SIG-M5 treated with dmso at 0.1 percent for 504 hours (cell line): Measurements from ENCODE around the gene LSM11.

ENCODE experiments used
- DNase-seq: peaks from one replicate; lab custom pipeline; 2025; ENCODE audit not compliant: unreplicated experiment; lab: John Stamatoyannopoulos, UW

Gene LSM11

GRCh38 chr5:157732596-157733262 is 10.8 kb upstream of the LSM11 start:
- no peak for DNase-seq

- DNase-seq: no peak
Observed at GRCh38 chr5:157734436-157734835, 9.1 kb upstream of the LSM11 start.

- no peak for DNase-seq
Observed at GRCh38 chr5:157735991-157736390, 7.5 kb upstream of the LSM11 start.

- no peak for DNase-seq
Observed at GRCh38 chr5:157739388-157740228, 3.9 kb upstream of the LSM11 start.

- peak; percentile 32 for DNase-seq
Observed at GRCh38 chr5:157740229-157740610, 3.3 kb upstream of the LSM11 start.

GRCh38 chr5:157741131-157741530 is 2.4 kb upstream of the LSM11 start:
- DNase-seq: no peak

- DNase-seq: peak; percentile 25
Observed at GRCh38 chr5:157744051-157745011, 819 bp downstream of the LSM11 start.

- no peak for DNase-seq
Observed at GRCh38 chr5:157745041-157745456, 1.5 kb downstream of the LSM11 start.

- DNase-seq: no peak
Observed at GRCh38 chr5:157747173-157747740, 3.7 kb downstream of the LSM11 start.

- no peak for DNase-seq
Observed at GRCh38 chr5:157747766-157748700, 4.5 kb downstream of the LSM11 start.

GRCh38 chr5:157748760-157749461 is 5.4 kb downstream of the LSM11 start:
- DNase-seq: no peak

- DNase-seq: no peak
Observed at GRCh38 chr5:157749462-157749799, 5.9 kb downstream of the LSM11 start.

GRCh38 chr5:157750320-157750719 is 6.8 kb downstream of the LSM11 start:
- no peak for DNase-seq

GRCh38 chr5:157756122-157756521 is 12.6 kb downstream of the LSM11 start:
- DNase-seq: no peak

GRCh38 chr5:157758706-157759105 is 15.2 kb downstream of the LSM11 start:
- no peak for DNase-seq

- peak; percentile 67 for DNase-seq
Observed at GRCh38 chr5:157761690-157762621, 18.4 kb downstream of the LSM11 start.

GRCh38 chr5:157764531-157764930 is 21.0 kb downstream of the LSM11 start:
- DNase-seq: no peak

- DNase-seq: no peak
Observed at GRCh38 chr5:157766442-157766841, 22.9 kb downstream of the LSM11 start.
